HepG2 (cell line): ENCODE results near the gene ATXN7L3. TPM values are rescaled to one million over a fixed set of nuclear protein-coding genes. Genes with fewer than 3 reads are reported as not detected.
A peak's percentile ranks its signal among the peaks of the same experiment; 100 is the strongest.

Experiments
- ATAC-seq: fragments of 200-7000 bp; cut with Tn5 transposase; 3 replicates; pipeline ENCODE4 v1.9.1; 2020; ENCODE audit warnings: mild to moderate bottlenecking, moderate library complexity
- BruUV-seq: library from RNA; stranded (reverse); fragments of 400-500 nt; replicated peaks from 2 replicates; lab custom pipeline; 2021; lab: Mats Ljungman, UMichigan
- CTCF ChIA-PET: fragments of 300-600 bp; formaldehyde crosslinking; extraction: SDS; loops from one replicate; lab custom pipeline; 2021; ENCODE audit warnings: low total read pairs, inconsistent platforms, low intra/inter-chr PET ratio; lab: Yijun Ruan, JAX
- POLR2A ChIA-PET: fragments of 350-600 bp; sonication (Branson Sonifier 250); formaldehyde crosslinking; loops from one replicate; lab custom pipeline; 2020; ENCODE audit warnings: antibody characterized with exemption, inconsistent platforms; lab: Yijun Ruan, JAX
- DNase-seq: peaks from one replicate; pipeline ENCODE4 v3.0.0-alpha.2; 2015; ENCODE audit warnings: low spot score
- FAIRE-seq: peaks from 3 replicates; lab custom pipeline; 2011; peaks lifted over from hg19 to GRCh38; lab: Jason Lieb, UNC
- H2AFZ ChIP-seq: one replicate; pipeline ENCODE4 v1.6.1; 2011; ENCODE audit warnings: low read length, inconsistent platforms
- H3K27ac ChIP-seq: fragments of 300-600 bp; 3 replicates; pipeline ENCODE4 v1.8.0; 2011; ENCODE audit warnings: mixed run types, mild to moderate bottlenecking, mixed read lengths, low read length, inconsistent platforms; ENCODE audit not compliant: insufficient read depth; ENCODE audit errors: extremely low read length
- H3K27me3 ChIP-seq, 2 experiments: fragments of 200-600 bp in 1 of 2; 2 replicates in 1 of 2; 3 replicates in 1 of 2; pipeline versions ENCODE4 v1.6.0 to v1.8.0; 2011; ENCODE audit warnings: low read length in 2 of 2, mild to moderate bottlenecking in 2 of 2, moderate library complexity in 2 of 2, inconsistent platforms in 1 of 2; ENCODE audit not compliant: insufficient read depth in 2 of 2, control insufficient read depth in 1 of 2
- H3K36me3 ChIP-seq, 2 experiments: fragments of 200-600 bp in 1 of 2; replicated peaks in 1 of 2; 2 replicates in 1 of 2; 3 replicates in 1 of 2; pipeline versions ENCODE4 v1.5.1 to v1.8.0; 2011; ENCODE audit warnings: low read length in 2 of 2, inconsistent platforms in 1 of 2; ENCODE audit not compliant: insufficient read depth in 2 of 2, control insufficient read depth in 1 of 2
- H3K4me1 ChIP-seq: 2 replicates; pipeline ENCODE4 v1.5.1; 2012; ENCODE audit warnings: low read length, inconsistent platforms; ENCODE audit not compliant: insufficient read depth
- H3K4me2 ChIP-seq: 2 replicates; pipeline ENCODE4 v1.6.0; 2011; ENCODE audit warnings: low read depth, low read length, inconsistent platforms
- H3K4me3 ChIP-seq, 3 experiments: fragments of 200-600 bp in 1 of 3; sonication (generic), shearing (Covaris generic) in 1 of 3; replicated peaks in 1 of 3; 2 replicates each; pipeline ENCODE4 v1.5.1; 2011 to 2016; ENCODE audit warnings: low read length in 3 of 3, inconsistent platforms in 2 of 3, low read depth in 2 of 3, mild to moderate bottlenecking in 2 of 3, control low read depth in 1 of 3, mixed read lengths in 1 of 3; ENCODE audit not compliant: insufficient read depth in 1 of 3
- H3K79me2 ChIP-seq: one replicate; pipeline ENCODE4 v1.6.1; 2011; ENCODE audit warnings: low read length, inconsistent platforms; ENCODE audit not compliant: insufficient read depth
- H3K9ac ChIP-seq: 2 replicates; pipeline ENCODE4 v1.6.0; 2011; ENCODE audit warnings: mild to moderate bottlenecking, low read depth, low read length, inconsistent platforms; ENCODE audit not compliant: insufficient read depth
- H3K9me3 ChIP-seq: 2 replicates; pipeline ENCODE4 v1.5.1; 2012; ENCODE audit warnings: mild to moderate bottlenecking, low read length
- H4K20me1 ChIP-seq: 2 replicates; pipeline ENCODE4 v1.6.0; 2011; ENCODE audit warnings: inconsistent platforms, mild to moderate bottlenecking, low read length, moderate library complexity; ENCODE audit not compliant: insufficient read depth
- DNMT3B ChIP-seq: conservative IDR thresholded peaks from 2 replicates; pipeline ENCODE4 v1.6.1; 2016; ENCODE audit warnings: missing biosample characterization, control low read depth
- GMEB1 ChIP-seq: sonication (generic); formaldehyde crosslinking; IDR thresholded peaks from 2 replicates; pipeline ENCODE4 v1.5.1; 2020; ENCODE audit warnings: missing genetic modification reagents, mild to moderate bottlenecking, borderline replicate concordance
- KDM2A ChIP-seq: sonication (generic); formaldehyde crosslinking; IDR thresholded peaks from 2 replicates; pipeline ENCODE4 v1.4.0; 2020; ENCODE audit warnings: low read depth, missing genetic modification reagents, borderline replicate concordance
- PHB2 ChIP-seq: fragments of 450-650 bp; IDR thresholded peaks from 2 replicates; pipeline ENCODE4 v1.6.1; 2018; ENCODE audit not compliant: partially characterized antibody
- SATB2 ChIP-seq: sonication (generic); formaldehyde crosslinking; IDR thresholded peaks from 2 replicates; pipeline ENCODE4 v1.5.0; 2020; ENCODE audit warnings: missing genetic modification reagents
- SOX6 ChIP-seq, 2 experiments: fragments of 450-650 bp in 1 of 2; sonication (generic) in 1 of 2; formaldehyde crosslinking in 1 of 2; IDR thresholded peaks; 2 replicates each; pipeline versions ENCODE4 v1.4.0 to v1.6.1; 2017 to 2020; ENCODE audit warnings: antibody characterized with exemption in 1 of 2, mild to moderate bottlenecking in 1 of 2, missing genetic modification reagents in 1 of 2
- ZBTB1 ChIP-seq: sonication (generic); formaldehyde crosslinking; IDR thresholded peaks from 2 replicates; pipeline ENCODE4 v1.4.0; 2020; ENCODE audit warnings: missing genetic modification reagents, borderline replicate concordance
- ZNF333 ChIP-seq: sonication (generic); formaldehyde crosslinking; IDR thresholded peaks from 2 replicates; pipeline ENCODE4 v1.4.0; 2020; ENCODE audit warnings: mild to moderate bottlenecking, missing genetic modification reagents, borderline replicate concordance
- ZNF547 ChIP-seq: sonication (generic); formaldehyde crosslinking; IDR thresholded peaks from 2 replicates; pipeline ENCODE4 v1.5.1; 2020; ENCODE audit warnings: mild to moderate bottlenecking, missing genetic modification reagents
- ZNF772 ChIP-seq: sonication (generic); formaldehyde crosslinking; IDR thresholded peaks from 2 replicates; pipeline ENCODE4 v1.5.0; 2020; ENCODE audit warnings: mild to moderate bottlenecking, missing genetic modification reagents
- WGBS: methylation state at CpG from one replicate; pipeline ENCODE4 v1.1.6; 2017; ENCODE audit warnings: low lambda C conversion rate; 5-methylcytosine and 5-hydroxymethylcytosine counted together
- in situ Hi-C: cut with HindIII; loops from 2 replicates; pipeline ENCODE4 v1.10.0; 2017; ENCODE audit warnings: low pct_unique_long_range_greater_than_20kb; ENCODE audit not compliant: extremely low pct_ligation_motif_present
- intact Hi-C: fragments of 100-400 bp; cut with micrococcal nuclease; formaldehyde crosslinking; loops from one replicate; pipeline ENCODE4 v1.10.0; 2022; ENCODE audit not compliant: unreplicated experiment
- polyA plus RNA-seq, 8 experiments: library from polyadenylated mRNA; depleted of rRNA in 3 of 8; stranded (reverse) in 7 of 8; unstranded in 1 of 8; fragments of >200 nt; fragmentation: Illumina TruSeq in 4 of 8; extraction: Trizol in 4 of 8; gene quantifications; 2 replicates each; pipeline versions ENCODE4 v1.2.1 to v1.2.3, GENCODE V29; 2011 to 2016; ENCODE audit warnings: low read depth in 4 of 8, missing spikeins in 1 of 8, mixed read lengths in 1 of 8; ENCODE audit not compliant: insufficient read depth in 1 of 8
- total RNA-seq, 5 experiments: library from RNA; depleted of rRNA; stranded (reverse); fragments of >200 nt; fragmentation: Illumina TruSeq; extraction: Trizol; gene quantifications; 2 replicates each; pipeline ENCODE4 v1.2.3, GENCODE V29; 2016; ENCODE audit warnings: low read depth in 1 of 5
- TF ChIP-seq, protein P1 (sequence below): sonication (generic); formaldehyde crosslinking; IDR thresholded peaks from 2 replicates; pipeline ENCODE4 v1.5.1; 2020; ENCODE audit warnings: mild to moderate bottlenecking, missing genetic modification reagents, borderline replicate concordance

The ATXN7L3 gene
- total and polyA plus RNA-seq, 2 of the 13 experiments (the other 11 are each of a cell fraction or from before 2014, with no cell fraction given): 44.5 to 59.1 TPM

GRCh38 chr17:44204441-44204882 is 4.8 kb upstream of the ATXN7L3 start:
- ChIA-PET POLR2A (interaction anchor here (0.6 to 0.9 kb wide), 2 partner anchors 15 to 19 kb away, joined by 3 to 8 read pairs; no protein-coding TSS in a partner anchor), CTCF (interaction anchor here (1.3 to 1.9 kb wide), 2 partner anchors 13 to 146 kb away, joined by 5 to 13 read pairs; no protein-coding TSS in a partner anchor)
- Histone ChIP-seq H3K4me3 (no peak overlapping the region), H3K4me2 (no peak overlapping the region), H3K79me2 (no peaks in the 10 kb centered on the region)
- peak; percentile 46 for FAIRE-seq
- no TSS peak for BruUV-seq
- TF ChIP-seq SATB2 (CRISPR knock-in tag) (no peak), ZNF547 (CRISPR knock-in tag) (no peak), ZNF772 (no peak), GMEB1 (CRISPR knock-in tag) (no peak), ZBTB1 (CRISPR knock-in tag) (no peak), PHB2 (no peak), SOX6 (IDR thresholded peaks at IDR 0.05) (no peak), SOX6 (CRISPR knock-in tag; IDR thresholded peaks at IDR 0.05) (no peak), DNMT3B (CRISPR knock-in tag) (no peak), ZNF333 (no peak), KDM2A (no peak)
- TF ChIP-seq, protein P1, sequence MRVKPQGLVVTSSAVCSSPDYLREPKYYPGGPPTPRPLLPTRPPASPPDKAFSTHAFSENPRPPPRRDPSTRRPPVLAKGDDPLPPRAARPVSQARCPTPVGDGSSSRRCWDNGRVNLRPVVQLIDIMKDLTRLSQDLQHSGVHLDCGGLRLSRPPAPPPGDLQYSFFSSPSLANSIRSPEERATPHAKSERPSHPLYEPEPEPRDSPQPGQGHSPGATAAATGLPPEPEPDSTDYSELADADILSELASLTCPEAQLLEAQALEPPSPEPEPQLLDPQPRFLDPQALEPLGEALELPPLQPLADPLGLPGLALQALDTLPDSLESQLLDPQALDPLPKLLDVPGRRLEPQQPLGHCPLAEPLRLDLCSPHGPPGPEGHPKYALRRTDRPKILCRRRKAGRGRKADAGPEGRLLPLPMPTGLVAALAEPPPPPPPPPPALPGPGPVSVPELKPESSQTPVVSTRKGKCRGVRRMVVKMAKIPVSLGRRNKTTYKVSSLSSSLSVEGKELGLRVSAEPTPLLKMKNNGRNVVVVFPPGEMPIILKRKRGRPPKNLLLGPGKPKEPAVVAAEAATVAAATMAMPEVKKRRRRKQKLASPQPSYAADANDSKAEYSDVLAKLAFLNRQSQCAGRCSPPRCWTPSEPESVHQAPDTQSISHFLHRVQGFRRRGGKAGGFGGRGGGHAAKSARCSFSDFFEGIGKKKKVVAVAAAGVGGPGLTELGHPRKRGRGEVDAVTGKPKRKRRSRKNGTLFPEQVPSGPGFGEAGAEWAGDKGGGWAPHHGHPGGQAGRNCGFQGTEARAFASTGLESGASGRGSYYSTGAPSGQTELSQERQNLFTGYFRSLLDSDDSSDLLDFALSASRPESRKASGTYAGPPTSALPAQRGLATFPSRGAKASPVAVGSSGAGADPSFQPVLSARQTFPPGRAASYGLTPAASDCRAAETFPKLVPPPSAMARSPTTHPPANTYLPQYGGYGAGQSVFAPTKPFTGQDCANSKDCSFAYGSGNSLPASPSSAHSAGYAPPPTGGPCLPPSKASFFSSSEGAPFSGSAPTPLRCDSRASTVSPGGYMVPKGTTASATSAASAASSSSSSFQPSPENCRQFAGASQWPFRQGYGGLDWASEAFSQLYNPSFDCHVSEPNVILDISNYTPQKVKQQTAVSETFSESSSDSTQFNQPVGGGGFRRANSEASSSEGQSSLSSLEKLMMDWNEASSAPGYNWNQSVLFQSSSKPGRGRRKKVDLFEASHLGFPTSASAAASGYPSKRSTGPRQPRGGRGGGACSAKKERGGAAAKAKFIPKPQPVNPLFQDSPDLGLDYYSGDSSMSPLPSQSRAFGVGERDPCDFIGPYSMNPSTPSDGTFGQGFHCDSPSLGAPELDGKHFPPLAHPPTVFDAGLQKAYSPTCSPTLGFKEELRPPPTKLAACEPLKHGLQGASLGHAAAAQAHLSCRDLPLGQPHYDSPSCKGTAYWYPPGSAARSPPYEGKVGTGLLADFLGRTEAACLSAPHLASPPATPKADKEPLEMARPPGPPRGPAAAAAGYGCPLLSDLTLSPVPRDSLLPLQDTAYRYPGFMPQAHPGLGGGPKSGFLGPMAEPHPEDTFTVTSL: no peak
- TF ChIP-seq, all 625 proteins: peak for 0
- Histone ChIP-seq H3K9ac (no peak overlapping the region), H3K9me3 (no peaks in the 10 kb centered on the region), H3K27me3 (no peaks in the 10 kb centered on the region; a peak in 1 of 5 replicates), H4K20me1 (no peaks in the 10 kb centered on the region), H3K27ac (no peak overlapping the region), H2AFZ (no peak overlapping the region), H3K4me1 (peaks cover 27% of the 10 kb centered on the region), H3K36me3 (peaks cover 12 to 22% of the 10 kb centered on the region in 2 experiments)
- ATAC-seq (no peak), DNase-seq (no peak)
- in situ Hi-C loops: no loop called here
- WGBS: 86% methylated on average over 4 of the region's 5 CpGs
- intact Hi-C loops: loop anchor here (5.0 kb wide), 1 partner anchor 123 kb away; no protein-coding TSS in a partner anchor
